HG02970 (cell line): ENCODE measurements around the gene SDE2.
"Not testable (repeated sequence)": the region's sequence is repeated elsewhere in the genome, so short reads cannot be mapped to it uniquely, and the experiment has no call there.

Experiments
- ATAC-seq: cut with Tn5 transposase; IDR thresholded peaks from one replicate; pipeline ENCODE4 v1.9.1; 2021; ENCODE audit warnings: mild to moderate bottlenecking, moderate library complexity, moderate number of reproducible peaks; ENCODE audit not compliant: unreplicated experiment, low FRiP score

Gene SDE2

DNA sequence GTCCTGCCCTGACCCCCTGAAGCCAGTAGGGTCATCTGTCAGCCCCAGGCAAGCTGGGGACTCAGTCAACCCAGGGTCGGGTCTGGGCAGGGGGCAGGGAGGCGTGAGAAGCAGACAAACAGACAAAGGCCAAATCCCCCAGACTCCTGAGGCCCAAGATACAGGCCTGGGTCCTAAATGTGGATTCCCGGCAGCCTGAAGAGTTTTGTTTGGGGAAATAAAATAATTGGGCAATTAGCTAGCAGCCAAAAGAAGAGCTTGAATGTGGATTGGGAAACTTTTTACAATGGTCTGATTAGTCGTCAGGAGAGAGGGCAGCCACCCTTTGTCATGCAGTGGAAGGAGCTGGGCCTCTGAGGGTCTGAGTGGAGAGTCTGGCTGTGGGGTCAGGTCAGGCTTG lies 53.6 kb downstream of the SDE2 start:
- no peak for ATAC-seq

DNA sequence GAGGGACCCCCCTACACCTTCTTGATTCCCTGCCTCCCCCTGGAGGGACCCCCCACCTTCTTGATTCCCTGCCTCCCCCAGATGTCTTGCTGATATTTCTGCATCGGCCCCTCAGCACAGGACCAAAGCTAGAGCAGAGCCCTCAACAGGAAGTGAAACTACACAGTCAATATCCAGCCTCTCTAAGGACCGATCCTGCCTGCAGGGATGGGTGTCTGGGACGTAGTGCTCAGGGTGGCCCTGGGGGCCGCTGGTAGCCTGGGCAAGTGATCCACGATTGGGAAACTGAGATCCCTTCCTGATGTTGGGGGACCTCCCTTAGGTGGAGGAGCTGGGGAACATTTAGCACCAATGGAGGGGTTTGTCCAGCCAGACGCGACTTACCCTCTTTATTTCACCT lies 54.2 kb downstream of the SDE2 start:
- no peak for ATAC-seq

DNA sequence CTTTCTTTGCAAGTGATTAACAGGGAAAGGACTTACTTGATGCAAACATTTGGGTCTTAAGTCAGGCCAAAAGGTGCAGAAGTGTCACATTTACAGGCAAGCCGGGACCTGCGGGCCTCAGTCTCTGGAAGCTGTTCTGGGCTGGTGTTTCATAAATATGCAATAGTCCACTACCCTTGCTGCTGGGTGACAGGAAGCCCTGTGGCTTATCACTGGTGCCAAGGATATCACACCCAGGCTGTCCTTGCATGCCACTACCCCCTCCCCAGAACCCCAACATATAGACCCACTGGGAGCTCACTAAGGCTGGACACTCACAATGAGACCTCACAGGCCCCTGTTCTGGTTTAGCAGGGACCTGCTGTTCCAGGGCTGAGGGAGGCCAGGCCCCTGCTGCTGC lies 54.8 kb downstream of the SDE2 start:
- no peak for ATAC-seq

DNA sequence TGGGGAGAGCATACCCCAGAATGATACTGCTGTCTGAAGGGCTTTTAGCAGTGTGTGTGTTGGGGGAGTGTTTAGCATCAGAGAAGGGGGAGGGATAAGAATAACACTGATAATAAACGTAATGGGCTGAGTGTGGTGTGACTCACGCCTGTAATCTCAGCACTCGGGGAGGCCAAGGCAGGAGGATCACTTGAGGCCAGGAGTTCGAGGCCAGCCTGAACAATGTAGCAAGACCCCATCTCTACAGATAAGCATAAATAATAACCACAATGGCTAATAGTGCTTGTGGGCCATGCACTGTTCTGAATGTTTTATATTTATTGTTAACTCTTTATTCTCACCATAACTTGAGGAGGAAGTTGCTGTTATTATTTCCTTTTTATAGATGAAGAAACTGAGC lies 55.6 kb downstream of the SDE2 start:
- ATAC-seq, result no peak

DNA sequence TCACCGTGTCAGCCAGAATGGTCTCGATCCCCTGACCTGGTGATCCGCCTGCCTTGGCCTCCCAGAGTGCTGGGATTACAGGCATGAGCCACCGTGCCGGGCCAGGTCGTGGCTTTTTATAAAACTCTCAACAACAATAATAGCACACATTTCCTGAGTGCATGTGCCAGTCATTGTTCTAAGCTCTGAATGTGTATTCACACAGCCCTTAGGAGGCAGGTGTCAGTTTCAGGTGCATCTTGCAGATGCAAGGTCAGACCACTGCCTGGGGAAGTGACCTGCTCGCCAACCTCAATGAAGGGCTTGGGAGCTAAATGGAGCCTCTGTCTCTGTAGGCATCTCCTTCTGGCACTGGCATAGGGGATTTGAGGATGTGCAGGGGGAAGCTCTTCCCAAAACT lies 56.6 kb downstream of the SDE2 start:
- ATAC-seq, result no peak

DNA sequence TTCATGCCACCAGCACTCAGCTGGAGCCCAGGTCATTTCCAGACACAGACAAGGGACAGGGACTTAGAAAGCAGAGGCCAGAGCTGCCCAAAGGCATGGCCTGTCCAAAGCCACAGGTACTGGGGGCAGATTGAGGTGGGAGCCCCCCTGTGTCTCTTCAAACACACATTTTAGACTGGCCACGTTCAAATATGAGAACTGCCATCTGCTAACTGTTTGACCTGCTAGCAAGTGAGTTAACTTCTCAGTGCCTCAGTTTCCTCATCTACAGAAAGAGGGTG lies 57.3 kb downstream of the SDE2 start:
- ATAC-seq, result no peak

DNA sequence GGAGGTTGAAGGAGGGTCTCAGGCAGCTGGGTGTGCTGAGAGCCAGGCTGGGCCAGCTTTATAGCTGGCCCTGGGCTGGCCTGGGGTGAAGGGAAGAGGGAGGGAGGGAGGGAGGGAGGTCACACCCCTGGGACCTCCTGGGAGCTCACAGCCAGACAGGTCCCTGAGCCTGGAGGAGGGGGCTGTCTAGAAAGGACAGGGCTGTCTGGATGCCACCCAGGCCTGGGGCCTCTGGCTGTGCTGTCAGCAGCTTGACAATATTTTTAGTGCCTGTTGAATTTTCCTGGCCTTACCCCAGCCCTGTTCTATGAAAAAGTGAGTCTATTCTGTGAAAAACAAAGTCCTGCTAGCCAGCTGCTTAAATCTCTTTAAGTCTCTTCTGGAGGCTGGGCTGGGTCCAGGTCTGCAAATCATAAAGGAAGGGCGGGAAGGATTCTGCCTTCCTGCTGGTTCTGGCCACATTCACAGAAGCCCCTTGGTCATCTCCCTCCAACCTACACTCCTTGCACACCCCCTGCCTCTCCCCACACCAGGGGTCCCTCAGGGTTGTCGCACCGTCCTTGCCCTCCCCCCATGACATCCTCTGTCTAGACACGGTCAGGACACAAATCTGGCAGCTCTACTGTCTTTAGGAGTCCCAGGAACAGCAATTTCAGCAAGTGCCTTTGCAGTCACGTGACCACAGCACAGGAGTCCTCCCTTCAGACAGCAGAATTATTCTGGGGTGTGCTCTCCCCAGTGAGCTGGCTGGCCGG lies 57.8 kb downstream of the SDE2 start, which contains the start of gene LEFTY2:
Gene LEFTY2 (minus strand): TSS at position 34 of the 755 bp plus-strand sequence. CDS start 80 bp downstream, outside the sequence.
- ATAC-seq, result no peak

DNA sequence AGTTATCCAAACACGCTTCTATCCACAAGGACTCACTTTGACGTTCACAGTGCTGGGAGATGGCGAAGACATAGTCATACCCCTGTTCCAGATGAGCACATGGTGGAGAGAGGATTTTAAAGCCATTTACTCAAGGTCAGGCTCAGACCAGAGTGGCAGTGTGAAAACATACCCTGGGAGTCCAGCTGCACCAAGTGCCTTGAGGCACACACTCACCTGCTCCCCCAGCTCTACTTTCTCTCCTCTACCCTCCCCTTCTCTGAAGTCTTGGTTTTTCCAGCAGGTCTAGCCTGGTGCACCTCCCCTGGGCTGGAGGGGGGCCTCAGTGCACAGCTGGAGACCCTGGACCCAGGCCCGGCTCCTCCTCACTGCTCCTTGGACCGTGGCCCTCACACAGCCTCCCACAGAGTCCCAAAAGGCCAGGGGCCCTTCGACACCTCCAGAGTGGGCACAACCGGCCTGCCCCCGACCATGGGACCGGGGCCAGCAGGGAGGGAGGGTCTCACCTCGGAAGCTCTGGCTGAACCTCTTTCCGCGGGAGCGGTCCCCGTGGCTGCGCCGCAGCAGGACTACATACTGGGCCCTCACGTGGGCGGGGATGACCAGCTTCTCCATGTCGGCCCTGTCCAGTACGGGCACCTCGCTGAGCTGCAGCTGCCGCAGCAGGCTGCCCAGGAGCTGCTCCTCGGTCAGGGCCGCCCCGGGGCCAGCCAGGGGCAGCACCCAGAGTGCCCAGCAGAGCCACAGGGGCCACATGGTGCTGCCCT lies 58.6 kb downstream of the SDE2 start:
- ATAC-seq, result no peak

DNA sequence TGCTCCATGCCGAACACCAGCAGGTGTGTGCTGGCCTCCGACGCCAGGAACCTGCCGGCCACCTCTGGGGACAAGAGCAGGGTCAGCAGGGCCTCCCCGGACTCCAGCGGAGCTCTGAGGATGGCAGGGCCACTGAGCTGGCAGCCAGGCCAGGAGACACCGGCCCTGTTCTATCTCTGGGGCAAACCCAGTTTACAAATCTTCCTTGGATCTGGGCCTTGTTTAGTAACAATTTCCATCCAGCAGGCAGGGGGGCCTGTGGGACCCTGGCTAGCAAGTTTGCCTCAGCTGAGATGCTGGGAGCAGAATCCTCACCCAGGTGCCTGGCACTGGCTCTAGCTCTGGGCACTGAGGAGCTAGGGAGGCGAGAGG lies 59.2 kb downstream of the SDE2 start:
- ATAC-seq, result not testable (repeated sequence)

DNA sequence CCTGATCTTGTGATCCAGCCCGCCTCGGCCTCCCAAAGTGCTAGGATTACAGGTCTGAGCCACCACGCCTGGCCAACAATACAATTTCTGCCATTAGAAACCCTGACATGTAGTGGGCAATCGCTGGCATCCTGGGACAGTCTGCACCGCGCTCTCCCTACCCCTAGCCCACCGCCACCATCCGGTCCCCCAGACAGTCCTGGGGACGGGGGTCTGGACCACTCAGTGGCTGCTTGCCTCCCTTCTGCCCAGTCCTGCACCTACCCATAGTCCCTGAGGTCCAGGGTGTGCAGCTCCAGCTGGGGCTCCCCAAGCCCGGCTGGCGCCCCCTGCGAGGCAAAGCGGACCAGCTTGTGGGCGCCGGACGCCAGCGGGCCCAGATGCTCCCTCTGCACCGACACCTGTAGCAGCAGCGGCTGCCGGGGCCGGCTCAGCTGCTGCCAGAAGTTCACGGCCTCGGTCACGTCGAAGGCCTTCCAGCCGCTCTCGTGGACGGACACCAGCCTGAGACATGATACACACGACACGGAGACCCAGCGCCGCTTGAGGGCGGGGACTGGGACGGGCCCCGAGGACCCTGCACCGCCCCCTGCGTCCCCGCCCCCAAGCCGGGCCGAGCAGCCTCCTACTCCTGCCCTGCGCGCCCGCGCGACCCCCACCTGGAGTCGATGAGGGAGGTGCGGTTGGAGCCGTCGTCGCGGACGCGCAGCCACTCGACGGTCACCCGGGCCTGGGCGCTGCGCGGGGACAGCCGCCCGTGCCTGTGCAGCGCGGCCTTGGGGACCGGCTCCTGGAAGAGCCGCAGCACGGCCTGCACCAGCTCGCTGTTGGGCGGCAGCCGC lies 59.8 kb downstream of the SDE2 start:
- ATAC-seq, result not testable (repeated sequence)

DNA sequence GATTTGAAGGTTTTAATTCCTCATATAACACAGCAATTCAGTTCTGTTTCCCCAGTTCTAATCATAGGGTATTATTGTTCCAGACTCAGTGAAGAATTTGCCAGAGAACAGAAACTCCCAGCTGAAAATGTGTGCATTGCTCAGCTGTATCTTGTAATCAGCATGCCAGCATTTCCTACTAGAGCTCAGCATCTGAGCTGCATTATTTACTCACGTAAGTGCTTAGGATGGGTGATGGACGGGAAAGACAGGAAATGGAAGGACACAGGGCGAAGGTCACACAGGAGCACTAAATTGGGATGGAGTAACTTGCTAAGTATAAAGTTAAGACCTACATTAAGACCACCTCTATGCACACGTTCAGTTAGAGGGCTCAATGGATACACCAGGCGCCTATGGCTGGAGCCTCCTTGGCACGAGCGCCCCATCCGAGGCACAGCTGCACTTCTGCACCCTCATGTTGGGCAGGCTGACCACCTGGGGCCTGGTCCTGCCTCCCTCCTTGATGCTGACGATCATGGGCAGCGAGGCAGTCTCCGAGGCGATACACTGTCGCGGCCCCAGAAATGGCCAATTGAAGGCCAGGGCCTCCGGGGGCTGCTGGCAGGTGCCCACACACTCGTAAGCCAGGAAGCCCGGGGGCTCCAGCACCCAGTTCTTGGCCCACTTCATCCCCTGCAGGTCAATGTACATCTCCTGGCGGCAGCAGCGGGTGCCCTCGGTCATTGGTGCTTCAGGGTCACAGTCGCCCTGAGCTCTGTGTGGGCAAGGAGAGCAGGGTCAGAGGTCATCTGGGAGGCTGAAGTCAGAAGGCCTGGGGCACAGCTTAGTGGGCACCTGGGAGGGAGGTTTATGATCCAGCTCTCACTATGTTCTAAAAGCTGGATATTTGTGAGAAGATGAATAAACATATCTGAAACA lies 61.8 kb downstream of the SDE2 start:
- no peak for ATAC-seq

DNA sequence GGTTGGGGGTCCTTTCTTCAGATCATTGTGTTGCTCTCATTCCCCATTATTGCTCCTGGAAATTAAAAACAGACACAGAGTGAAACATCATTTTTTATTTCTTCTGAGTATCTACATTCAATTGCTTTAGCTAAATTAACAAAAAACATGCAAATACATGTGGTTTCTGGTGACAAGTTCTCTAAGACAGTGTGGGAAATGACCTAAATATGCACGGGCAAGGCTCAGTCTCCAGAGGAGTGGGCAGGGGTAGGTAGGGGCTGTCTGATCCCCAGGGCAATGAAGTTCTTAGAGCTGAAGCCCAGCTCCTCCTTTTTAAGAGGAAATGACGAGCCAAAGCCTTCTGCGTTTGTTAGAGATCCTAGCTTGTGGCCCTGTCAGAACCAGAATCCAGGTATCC lies 62.6 kb downstream of the SDE2 start:
- ATAC-seq, result no peak

DNA sequence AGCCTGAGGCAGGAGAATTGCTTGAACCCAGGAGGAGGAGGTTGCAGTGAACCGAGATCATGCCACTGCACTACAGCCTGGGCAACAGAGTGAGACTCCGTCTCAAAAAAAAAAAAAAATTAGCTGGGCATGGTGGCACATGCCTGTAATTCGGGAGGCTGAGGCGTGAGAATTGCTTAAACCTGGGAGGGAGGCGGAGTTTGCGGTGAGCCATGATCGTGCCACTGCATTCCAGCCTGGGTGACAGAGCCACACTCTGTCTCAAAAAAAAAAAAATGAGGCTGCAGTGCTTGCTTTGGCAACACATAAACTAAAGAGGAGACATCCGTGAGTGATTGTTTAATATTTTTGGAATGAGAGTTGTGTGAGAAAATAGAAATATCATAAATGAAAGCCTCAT lies 63.1 kb downstream of the SDE2 start:
- not testable (repeated sequence) for ATAC-seq

DNA sequence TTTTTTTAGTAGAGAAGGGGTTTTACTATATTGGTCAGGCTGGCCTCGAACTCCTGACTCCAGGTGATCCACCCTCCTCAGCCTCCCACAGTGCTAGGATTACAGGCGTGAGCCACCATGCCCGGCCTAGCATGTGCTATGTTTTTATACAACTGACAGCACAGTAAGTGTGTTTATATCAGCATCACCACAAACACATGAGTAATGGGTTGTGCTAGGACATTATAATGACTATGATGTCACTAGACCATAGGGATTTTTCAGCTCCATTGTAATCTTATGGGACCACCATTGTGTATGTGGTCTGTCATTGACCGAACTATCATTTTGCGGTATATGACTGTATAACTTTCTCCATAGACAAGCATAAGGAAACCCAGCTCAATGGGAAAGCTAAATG lies 64.4 kb downstream of the SDE2 start:
- ATAC-seq, result no peak

DNA sequence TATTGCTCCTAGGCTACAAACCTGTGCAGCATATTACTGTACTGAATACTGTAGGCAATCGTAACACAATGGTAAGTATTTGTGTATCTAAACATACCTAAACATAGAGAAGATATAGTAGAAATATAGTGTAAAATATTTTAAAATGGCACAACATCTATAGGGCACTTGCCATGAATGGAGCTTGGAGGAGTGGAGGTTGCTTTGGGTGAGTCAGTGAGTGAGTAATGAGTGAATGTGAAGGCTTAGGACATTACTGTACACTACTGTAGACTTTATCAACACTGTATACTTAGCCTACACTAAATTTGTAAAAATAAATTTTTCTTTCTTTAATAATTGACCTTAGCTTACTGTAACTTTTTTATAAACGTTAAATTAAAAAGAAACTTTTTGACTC lies 66.1 kb downstream of the SDE2 start:
- no peak for ATAC-seq
